Measurements from ENCODE around the gene C19orf73.
"Not testable (repeated sequence)": the region's sequence is repeated elsewhere in the genome, so short reads cannot be mapped to it uniquely, and the experiment has no call there.

The C19orf73 gene

DNA sequence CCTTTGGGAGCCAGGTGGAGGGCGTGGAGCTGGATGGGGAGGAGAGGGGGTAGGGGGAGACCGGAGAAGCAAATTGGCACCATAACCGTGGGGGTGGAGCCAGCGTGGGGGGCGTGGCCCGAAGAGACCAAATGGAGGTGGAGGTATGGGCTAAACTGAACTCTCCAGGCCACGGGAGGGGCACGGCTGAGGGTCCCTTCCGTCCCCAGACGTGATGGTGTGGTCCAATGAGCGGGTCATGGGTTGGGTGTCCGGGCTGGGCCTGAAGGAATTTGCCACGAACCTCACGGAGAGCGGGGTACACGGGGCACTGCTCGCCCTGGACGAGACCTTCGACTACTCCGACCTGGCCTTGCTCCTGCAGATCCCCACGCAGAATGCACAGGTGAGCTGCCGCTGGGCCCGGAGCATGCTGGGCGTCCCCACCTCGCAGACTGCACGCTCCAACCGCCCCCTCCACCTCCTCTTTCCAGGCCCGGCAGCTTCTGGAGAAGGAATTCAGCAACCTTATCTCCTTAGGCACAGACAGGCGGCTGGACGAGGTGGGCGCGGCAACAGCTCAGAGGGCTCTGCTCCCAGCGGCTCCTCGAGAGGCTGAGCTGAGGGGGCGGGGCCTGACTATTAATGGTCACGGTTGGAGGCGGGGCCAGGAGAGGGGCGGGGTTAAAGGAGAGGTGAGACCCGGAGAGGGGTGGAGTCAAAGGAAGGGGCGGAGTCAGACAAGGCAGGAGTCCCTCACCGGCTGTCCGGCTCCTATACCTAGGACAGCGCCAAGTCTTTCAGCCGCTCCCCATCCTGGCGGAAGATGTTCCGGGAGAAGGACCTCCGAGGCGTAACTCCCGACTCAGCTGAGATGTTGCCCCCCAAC is 30.1 kb upstream of the C19orf73 start:
- DNase-seq: peak; percentile 86

DNA sequence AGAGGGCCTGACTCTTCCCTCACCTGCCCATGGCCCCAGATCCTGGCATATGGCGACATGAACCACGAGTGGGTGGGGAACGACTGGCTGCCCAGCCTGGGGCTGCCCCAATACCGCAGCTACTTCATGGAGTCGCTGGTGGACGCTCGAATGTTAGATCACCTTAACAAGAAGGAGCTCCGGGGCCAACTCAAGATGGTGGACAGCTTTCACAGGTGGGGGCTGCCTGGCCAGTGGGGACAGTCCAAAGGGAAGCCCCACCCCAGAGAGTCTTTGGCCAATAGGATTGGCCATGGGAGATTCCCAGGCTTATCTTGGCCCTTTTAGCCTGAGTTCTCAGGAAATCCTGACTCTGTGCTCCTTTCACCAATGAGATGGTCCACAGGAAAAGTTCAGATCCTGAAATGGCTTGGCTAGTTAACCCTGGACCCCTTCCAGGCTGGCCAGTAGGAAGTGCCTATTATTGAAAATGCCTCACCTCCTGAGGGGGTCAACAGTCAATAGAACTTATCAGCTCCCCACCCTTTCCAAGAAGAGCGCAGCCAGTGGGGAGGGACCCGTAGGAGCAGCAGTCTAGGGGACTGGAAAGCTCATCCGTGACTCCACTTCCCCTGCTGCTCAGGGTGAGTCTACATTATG is 29.2 kb upstream of the C19orf73 start:
- no peak for DNase-seq

DNA sequence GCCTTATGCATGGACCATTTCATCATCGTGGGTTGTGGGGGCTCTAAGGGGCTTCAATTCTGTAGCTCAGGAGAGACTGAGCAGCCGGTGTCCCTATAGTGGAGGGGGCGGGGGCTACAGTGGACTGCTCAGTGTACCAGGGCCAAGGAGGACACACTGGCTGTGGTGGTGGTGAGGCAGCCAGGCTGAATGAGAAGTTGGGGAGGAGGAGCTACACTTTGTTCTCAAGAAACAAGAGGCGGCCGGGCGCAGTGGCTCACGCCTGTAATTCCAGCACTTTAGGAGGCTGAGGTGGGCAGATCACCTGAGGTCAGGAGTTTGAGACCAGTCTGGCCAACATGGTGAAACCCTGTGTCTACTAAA is 27.4 kb upstream of the C19orf73 start:
- DNase-seq: not testable (repeated sequence)

DNA sequence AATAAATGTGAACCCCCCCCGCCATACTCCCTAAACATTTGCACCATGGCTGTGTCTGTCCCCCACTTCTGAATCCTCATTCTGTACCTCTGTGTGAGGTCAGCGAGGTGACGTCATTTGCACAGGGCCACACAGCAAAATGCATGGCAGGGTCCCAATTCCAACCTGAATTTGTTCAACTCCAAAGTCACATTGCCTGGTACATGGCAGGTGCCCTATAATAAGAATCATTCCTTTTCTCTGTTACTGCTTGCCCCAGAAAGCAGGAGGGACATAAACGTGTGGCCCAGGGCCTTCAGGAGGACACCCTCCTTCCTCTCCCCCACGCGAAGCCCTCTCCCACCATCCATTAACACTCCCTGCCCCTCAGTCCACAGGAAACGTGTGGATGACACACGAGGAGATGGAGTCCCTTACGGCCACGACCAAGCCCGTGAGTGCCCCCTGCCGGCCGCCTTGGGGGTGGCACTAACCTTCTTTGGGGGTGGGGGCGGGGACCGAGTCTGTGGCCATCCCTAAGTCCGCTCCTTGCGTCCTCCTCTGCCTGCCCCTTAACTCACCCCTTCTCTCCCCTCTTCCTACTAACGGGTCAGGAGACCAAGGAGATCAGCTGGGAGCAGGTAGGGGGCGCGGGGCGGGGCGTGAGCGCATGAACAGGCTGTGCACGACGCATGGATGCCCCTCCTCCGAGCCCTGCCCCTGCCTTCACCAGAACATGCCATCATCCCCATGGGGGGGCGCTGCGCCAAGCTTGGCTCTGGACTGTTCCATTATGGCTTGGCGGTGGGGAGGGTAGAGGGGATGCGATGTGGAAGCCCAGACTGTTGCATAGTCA is 26.8 kb upstream of the C19orf73 start:
- DNase-seq: peak; percentile 78

DNA sequence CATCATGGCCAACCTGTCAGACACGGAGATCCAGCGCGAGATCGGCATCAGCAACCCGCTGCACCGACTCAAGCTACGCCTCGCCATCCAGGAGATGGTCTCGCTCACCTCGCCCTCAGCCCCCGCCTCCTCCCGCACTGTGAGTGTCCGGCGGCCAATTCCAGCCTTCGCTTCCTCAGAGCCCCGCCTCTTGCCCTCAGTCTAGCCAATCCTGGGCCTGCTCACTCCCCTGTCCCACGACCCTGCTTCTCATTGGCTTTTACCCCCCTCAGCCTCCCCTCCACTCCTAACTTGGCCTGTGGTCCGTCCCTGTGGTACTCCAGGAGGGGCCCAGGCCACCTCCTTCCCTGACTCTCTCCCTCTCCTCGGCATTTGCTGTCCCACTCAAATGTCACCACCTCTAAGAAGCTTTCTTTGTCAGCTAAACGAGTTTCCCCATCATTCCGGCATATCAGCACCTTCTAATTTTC is 24.0 kb upstream of the C19orf73 start:
- DNase-seq: peak; percentile 64

DNA sequence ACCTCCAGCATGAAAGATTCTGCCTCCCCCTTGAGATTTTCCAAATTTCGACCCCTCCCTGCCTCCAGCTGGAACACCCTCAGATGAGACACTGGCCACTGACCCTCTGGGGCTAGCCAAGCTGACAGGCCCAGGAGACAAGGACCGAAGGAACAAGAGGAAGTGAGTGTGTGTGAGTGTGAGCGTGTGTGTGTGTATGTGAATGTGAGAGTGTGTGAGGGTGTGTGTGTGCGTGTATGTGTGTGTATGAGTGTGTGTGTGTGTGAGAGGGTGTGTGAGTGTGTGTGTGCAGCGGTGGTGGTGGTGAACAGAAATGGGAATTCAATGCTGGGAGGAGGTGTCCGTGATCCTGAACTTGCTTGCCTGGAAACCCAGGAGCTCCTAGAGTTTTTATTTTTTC is 22.4 kb upstream of the C19orf73 start:
- no peak for DNase-seq

DNA sequence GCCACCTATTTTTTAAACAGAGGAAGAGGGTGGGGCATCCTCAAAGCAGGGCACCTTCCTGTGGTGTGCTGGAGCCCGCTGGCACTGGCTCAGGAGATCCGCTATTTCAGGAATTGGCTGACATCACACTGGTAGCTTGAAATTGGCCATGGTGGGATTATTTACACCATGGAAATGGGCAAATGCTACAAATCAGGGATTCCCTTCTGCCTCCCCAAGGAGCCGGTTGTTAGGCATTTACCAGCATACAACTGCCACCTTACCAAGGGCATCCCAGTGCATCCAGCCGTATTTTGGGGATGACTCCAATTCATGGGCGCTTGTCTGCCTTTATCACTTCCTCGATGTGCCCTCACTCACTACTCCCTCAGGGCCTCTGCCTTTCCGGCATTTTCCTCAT is 22.0 kb upstream of the C19orf73 start:
- DNase-seq: no peak

DNA sequence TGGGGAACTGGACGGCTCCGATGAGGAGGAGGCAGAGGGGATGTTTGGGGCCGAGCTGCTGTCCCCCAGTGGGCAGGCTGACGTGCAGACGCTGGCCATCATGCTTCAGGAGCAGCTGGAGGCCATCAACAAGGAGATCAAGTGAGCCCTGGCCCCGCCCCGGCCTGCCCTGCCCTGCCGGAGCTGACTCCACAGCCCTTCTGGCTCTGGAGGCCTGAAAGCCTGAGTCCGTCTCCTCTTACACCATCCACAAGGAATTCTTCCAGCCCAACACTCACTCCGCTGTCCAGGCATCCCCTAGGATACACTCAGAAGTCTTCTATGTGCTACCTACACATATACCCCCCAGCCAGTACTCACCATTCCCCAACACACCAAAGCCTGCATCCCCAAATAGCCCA is 17.8 kb upstream of the C19orf73 start:
- DNase-seq: no peak

DNA sequence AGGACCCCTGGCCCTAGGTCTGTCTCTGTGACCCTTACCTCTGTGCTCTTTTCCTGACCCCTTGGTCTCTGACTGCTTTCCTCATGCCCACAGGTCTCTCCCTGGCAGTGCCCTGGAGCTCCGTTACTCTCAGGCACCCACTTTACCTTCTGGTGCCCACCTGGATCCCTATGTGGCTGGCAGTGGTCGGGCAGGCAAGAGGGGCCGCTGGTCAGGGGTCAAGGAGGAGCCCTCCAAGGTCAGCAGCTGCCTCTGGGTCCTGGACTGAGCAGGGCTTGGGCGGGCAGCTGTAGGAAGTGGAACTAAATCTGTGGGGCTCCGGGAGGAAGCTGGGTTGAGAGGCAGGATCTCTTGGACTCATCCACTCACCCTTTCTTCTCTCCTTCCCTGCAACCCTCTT is 16.7 kb upstream of the C19orf73 start:
- no peak for DNase-seq

DNA sequence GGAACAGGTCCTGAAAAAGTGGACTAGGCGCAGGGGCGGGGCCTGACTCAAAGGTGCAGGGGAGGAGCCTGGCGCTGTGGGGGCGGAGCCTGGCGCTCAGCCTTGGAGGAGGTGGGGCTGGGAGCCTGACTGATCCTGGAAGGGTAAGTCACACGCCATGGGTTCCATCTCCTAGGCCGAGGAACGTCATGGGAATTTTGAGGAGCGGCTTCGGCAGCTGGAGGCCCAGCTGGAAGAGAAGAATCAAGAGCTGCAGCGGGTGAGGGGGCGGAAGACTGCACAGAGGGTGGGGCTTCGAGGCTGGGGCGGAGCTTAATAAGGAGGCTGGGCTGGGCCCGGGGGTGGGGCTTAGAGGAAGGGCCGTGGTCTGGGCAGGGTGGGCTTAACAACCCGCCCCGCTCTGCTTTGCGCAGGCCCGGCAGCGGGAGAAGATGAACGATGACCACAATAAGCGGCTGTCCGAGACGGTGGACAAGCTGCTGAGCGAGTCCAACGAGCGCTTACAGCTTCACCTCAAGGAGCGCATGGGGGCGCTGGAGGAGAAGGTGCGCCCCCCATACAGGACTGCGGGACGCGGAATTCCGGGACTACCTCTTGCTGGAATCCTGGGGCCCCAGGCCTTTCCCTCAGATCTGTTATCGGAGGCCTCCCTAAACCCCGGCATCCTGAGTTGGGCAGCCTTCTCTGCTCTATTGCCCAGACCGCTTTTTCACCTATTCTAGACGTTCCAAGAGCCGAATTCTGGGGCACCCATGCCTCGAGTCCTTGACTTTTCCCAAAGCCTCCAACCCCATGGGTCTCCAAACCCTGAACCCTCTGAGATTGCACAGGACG is 14.9 kb upstream of the C19orf73 start:
- DNase-seq: peak; percentile 54

DNA sequence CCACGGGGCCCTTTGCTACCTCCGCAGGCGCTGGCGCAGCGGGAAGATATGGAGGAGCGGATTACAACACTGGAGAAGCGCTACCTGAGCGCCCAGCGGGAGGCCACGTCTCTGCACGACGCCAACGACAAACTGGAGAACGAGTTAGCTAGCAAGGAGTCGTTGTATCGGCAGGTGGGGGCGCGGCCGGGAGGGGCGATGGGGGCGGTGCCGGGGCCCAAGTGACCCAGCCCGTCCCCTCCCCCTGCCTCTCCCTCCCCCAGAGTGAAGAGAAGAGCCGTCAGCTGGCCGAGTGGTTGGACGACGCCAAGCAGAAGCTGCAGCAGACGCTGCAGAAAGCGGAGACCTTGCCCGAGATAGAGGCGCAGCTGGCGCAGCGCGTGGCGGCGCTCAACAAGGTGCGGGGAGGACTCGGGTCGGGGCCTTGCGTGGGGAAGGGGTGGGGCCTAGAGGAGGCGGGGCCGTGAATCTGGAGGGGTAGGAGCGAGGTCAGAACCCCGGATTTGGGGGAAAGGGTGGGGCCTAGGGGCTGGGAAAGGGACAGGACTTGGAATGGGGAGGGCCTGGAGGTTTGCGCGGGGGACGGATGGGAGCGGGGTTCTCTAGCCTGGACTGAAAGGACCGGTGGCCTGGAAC is 14.1 kb upstream of the C19orf73 start:
- peak; percentile 46 for DNase-seq

DNA sequence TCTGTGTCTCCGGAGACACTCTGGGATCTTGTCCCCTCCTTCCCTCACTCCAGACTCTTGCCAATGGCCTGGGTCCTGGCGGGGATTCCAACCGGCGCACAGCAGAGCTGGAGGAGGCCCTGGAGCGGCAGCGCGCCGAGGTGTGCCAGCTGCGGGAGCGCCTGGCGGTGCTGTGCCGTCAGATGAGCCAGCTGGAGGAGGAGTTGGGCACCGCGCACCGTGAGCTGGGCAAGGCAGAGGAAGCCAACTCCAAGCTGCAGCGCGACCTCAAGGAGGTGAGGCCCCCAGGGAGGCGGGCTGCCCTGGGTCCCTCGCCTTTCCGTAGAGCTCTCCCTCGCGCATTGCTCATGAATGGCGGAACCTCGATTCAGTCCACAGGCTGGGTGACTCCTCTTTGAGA is 11.4 kb upstream of the C19orf73 start:
- DNase-seq: no peak

DNA sequence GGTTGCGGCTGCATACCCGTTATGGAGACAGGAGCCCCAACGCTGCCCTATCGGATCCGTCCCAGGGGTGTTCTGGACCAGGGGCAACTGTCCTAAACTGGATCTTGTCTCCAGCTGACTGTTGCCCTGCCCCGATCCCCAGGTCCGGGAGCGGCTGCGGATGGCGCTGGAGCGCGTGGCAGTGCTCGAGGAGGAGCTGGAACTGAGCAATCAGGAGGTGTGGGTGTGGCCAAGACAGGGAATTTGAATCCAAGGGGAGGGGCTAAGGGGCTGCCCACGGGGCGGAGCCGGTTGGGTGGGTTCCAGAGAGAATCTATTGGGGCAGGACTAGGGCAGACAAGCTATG is 10.3 kb upstream of the C19orf73 start:
- no peak for DNase-seq

DNA sequence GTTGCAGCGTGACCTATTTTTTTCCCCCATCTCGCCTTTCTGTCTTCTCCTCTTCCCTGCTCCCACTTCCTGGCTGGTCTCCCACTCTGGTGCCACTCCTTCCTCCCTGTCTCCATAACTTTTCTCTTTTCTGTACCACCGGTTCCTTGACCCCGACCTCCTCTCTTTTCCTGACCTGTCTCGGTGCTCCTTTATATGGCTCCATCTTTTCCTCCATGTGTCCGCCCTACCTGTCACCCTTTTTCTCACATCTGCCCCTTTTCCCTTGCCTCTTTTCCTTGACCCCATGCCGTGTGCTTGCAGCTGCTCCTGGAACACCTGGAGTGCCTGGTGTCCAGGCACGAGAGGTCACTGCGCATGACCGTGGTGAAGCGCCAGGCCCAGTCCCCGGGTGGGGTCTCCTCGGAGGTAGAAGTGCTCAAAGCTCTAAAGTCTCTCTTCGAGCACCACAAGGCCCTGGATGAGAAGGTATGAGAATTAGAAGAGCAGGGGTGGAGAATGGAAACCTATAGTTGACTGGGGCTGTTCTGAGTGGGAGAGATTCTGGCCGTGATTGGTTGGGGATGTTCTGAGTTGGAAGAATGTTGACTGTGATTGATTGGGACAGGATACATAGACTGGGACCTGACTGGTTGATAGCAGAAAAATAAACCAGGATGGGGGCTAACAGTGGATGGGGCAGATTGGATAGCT is 9.7 kb upstream of the C19orf73 start:
- no peak for DNase-seq

DNA sequence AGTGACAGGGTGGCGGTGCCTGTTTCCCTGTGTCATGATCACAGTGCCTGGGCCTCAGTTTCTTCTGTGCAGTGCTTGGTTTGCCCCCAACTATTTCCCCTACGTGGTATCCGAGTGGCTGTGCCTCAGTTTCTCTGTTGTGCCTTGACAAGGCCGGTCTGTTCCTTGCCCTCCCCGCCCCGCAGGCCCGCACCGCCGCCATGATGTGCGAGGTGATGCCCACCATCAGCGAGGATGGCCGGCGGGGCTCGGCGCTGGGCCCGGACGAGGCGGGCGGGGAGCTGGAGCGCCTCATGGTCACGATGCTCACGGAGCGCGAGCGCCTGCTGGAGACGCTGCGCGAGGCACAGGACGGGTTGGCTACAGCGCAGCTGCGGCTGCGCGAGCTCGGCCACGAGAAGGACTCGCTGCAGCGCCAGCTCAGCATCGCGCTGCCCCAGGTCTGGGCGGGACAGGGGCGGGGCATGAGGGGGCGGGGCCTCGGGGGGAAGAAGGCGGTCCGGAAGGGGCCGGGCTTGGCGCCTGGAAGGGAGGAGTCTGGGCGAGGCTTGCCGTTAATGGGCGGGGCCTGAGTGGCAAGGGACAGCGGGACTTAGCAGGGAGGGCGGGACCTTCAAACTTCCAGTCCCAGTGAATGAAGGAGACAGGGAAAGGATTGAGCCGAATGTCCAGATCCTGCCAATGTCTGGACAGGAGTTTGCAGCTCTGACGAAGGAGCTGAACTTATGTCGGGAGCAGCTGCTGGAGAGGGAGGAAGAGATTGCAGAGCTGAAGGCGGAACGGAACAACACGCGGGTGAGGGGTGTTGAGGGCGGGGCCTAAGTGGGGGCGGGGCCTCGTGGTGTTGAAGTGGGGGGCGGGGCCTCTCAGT is 9.0 kb upstream of the C19orf73 start:
- DNase-seq: peak; percentile 96

DNA sequence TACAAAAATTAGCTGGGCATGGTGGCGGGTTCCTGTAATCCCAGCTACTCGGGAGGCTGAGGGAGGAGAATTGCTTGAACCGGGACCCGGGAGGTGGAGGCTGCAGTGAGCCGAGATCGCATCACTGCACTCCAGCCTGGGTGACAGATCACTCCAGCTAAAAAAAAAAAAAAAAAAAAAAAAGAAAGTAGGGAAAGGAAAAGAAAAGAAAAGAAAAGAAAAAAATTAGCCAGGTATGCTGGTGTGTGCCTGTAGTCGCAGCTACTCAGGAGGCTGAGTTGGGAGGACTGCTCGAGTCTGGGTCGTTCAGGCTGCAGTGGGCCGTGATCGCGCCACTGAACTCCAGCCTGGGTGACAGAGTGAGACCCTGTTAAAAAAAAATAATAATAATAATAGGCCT is 8.3 kb upstream of the C19orf73 start:
- not testable (repeated sequence) for DNase-seq

DNA sequence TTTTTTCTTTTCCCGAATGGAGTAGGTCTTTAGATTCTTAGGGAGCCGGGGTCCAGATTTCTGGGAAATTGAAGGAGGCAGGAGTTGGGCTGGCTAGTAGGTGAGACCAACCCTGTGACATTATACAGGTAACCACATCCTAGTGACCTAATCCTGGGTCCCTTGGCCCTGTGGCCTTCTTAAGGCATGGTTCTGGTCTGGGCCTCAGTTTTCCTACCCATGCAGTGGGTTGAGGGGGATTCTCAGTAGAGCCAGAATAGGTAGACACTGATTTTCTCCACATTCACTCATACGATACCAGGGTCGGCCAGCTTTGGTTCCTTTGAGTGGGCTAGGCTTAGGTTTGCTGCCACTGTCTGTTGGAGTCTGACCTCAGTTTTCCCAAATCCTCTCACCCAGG is 7.6 kb upstream of the C19orf73 start:
- no peak for DNase-seq

DNA sequence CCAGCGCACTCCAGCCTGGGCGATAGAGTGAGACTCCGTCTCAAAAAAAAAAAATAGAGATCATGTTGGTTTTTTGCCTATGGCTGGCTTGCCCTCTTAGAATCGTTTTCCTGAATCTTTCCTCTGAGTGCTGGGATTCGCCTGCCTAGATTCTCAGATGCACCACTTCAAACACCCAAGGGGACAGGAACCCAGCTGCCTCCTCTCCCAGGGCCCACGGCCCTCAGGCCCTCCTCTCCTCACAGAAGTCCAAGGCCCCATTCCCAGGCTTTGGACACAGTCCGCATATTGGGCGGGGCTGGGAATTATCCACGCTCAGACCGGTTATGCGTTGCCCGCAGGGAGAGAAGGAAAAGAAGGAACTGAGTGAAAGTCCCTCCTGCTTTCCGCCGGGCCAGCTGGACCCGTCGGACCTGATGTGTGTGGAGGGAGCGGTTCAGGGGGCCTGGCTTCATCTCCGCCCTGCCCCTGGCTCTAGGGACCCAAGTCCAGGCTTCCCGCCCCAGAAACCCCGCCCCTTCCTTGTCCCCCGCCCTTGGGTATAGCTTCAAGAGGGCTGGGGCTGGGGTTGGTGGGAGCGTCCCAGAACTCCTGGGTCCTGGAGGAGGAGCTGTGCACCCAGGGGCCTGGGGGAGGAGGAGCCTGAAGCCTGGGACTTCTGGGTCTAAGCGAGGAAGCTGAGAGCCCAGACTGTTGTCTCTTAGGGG is 6.2 kb upstream of the C19orf73 start:
- DNase-seq: no peak

DNA sequence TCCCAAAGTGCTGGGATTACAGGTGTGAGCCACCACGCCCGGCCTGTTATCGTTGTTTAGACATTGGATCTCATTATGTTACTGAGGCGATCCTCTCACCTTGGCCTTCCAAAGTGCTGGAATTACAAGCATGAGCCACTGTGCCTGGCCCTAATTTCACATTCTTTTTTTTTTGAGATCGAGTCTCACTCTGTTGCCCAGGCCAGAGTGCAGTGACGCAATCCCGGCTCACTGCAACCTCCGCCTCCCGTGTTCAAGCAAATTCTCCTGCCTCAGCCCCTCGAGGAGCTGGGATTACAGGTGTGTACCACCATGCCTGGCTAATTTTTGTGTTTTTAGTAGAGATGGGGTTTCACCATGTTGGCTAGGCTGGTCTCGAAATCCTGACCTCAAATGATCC is 4.3 kb upstream of the C19orf73 start:
- DNase-seq: not testable (repeated sequence)

DNA sequence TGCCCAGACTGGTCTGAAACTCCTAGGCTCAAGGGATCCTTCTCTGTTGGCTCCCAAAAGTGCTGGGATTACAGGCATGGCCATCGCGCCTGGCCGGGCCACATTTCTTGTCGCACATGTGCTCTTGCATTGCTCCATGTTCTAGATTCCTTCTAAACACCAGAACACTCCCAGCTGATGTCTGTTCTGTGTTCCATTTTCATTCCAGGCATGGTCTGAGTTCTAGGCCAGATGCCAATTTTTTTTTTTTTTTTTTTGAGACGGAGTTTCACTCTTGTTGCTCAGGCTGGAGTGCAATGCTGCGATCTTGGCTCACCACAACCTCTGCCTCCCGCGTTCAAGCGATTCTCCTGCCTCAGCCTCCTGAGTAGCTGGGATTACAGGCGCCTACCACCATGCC is 2.9 kb upstream of the C19orf73 start:
- DNase-seq: not testable (repeated sequence)
